ENCODE data around the gene ZNF608.

DNA sequence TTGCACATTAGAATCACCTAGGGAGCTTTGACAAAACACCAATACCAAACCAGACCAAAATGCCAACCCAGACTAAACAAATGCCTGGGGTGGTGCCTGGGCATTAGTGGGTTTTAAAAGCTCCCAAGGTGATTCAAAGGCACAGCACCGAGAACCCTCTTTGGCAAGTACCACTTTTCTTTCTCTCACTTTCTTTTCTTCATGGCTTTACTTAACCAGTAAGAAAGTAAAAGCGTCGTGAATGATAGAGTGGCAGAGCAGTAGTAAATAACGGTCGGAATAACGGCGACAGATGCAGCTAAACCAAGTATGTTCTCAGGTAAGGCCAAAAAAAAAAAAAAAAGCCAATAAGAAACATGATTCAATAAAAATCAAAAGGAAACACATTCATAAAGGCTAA lies 49.5 kb downstream of the ZNF608 start:
- TF ChIP-seq CTCF (conservative IDR thresholded peaks at IDR 0.05; ENCODE audit: low read length) (no peak), EZH2phosphoT487 (IDR thresholded peaks at IDR 0.05; ENCODE audit: borderline replicate concordance, low read depth, low read length) (no peak)
